Ureter (tissue), 1 donor: ENCODE data around the gene GPR137. TPM values are rescaled to one million over a fixed set of nuclear protein-coding genes. Genes with fewer than 3 reads are reported as not detected.
"Not testable (repeated sequence)": the region's sequence is repeated elsewhere in the genome, so short reads cannot be mapped to it uniquely, and the experiment has no call there.

ENCODE experiments used
- DNase-seq: peaks from one replicate; pipeline ENCODE4 v3.0.0-alpha.2; 2020; ENCODE audit warnings: low spot score
- total RNA-seq: library from RNA; stranded (reverse); gene quantifications from one replicate; pipeline ENCODE4 v1.2.4, GENCODE V29; 2023
- donor health status: DM: yes; HTN: yes; CAD: no.

GPR137 gene
- total RNA-seq, 1 donor from 2014 or later, result 31.0 TPM

DNA sequence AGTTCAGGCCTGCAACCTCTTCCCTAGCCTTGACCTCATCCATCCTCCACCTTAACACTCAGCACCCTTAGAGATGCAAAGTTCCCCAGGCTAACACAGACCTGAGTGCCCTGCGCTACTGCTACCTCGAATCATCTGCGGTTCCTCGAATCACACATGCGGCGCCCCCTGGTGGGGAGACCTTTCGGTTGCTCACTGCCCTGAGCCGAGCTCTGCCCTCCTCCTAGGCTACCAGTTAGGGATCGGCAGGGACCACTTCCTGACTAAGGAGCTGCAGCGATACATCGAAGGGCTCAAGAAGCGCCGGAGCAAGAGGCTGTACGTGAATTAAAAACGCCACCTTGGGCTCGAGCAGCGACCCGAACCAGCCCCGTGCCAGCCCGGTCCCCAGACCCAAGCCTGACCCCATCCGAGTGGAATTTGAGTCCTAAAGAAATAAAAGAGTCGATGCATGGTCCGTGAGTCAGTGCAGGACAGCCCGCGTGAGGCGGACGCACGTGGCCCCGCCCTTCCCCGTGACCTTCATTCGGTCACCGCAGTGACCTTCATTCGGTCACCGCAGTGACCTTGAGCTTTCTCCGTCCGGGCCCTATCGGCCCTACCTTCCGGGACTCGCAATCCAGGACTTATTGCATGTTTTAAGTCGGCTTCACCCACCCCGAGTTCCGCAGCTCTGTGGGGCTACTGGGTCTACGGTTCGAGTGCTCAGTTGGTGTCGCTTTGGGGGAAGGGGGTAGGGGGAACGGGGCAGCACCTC lies 18.8 kb downstream of the GPR137 start:
- DNase-seq, result peak; percentile 95

DNA sequence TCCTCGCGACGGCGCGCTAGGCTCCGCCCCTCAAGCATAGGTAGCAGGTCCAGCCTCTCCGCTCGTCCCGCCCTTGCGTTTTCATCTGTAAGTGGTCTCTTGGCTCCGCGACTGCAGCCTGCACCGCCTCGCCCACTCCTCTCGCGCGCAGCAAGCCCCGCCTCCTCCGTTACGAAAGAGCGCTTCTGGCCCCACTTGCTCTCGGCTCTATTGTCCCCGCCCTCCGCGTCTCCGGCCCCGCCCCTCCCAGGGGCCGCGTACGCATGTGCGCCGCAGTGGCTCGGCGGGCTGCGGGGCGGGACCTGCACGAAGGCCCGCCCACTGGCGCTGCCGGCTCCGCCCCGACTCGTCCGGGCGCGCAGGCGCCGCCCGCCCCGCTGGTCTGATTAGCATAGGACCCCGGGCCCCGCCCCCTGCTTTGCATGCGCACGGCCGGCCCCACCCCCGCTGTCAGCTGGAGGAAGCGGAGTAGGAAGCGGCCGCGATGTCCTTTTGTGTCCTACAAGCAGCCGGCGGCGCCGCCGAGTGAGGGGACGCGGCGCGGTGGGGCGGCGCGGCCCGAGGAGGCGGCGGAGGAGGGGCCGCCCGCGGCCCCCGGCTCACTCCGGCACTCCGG lies 19.5 kb downstream of the GPR137 start, which contains the start of gene ESRRA:
ESRRA (plus strand) TSS at position 450 of the 616 bp plus-strand sequence. CDS start 1,656 bp downstream, outside the sequence.
- peak; percentile 100 for DNase-seq

DNA sequence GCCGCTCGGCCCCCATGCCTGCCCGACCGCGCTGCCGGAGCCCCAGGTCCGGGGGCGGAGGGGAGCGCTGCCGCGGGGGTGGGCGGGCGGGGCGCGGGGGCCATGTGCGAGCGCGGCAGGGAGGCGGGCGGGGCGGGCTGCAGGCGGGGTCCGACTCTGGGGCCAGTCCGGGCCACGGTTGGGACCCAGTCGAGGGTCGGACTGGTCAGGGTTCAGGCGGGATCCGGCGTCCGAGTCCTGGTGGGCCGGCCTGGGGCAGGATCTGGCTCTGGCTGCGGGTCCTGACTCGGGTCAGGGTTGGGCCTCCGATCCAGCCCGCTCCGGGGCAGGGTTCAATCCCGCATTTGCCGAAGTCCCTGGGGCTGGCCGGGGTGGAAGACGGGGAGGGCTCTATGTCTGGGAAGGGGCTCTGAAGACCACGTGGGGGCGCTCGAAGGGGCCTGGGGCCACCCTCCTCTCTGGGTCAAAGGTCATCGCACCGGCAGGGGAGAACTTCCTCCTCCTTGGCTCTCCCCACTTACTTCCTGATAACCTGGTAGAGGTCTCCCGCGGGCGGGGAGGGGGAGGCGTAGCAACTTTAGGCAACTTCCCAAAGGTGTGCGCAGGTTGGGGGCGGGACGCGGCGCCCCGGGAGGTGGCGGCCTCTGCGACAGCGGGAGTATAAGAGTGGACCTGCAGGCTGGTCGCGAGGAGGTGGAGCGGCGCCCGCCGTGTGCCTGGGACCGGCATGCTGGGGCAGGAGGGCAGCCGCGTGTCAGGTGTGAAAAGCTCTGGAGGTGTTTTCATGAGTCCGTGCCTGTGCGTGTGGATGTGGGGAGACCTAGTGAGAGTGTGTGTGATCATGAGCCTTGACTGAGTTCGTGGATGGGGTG lies 20.3 kb downstream of the GPR137 start:
- peak; percentile 87 for DNase-seq

DNA sequence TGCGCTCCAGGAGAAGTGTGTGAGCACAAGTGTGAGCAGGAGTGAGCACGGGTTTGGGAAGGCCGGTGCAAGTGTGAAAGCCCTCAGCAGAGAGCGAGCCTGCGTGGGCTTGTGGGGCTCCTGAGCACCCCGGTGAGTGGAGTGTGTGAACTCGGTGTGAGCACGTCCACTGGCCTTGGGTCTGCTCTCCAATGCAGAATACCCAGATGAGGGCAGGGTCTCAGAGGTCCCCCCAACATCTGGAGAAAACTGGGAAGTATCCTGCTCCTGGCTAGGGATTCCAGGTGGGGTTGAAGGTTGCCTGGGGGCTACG lies 20.9 kb downstream of the GPR137 start:
- DNase-seq, result no peak

DNA sequence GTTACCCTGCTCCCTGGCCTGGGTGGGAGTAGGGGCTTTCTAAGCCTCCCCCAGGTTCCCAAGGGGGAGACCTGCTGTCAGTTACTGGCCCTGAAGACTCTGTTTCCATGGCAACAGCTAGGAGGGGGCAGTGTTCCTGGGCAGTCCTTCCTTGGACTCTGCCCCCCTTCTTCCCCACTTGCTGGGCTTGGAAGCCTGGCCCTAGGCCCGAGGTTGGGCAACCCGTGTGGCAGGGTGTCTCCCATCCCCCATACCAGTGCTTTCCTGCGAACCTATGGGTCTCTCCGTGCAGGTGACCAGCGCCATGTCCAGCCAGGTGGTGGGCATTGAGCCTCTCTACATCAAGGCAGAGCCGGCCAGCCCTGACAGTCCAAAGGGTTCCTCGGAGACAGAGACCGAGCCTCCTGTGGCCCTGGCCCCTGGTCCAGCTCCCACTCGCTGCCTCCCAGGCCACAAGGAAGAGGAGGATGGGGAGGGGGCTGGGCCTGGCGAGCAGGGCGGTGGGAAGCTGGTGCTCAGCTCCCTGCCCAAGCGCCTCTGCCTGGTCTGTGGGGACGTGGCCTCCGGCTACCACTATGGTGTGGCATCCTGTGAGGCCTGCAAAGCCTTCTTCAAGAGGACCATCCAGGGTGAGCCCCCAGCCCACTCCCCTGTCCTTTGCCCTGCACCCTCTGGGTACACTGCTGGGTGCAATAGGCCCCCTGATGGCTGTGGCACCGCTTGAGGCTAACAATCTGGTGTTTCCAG lies 21.4 kb downstream of the GPR137 start:
- no peak for DNase-seq

DNA sequence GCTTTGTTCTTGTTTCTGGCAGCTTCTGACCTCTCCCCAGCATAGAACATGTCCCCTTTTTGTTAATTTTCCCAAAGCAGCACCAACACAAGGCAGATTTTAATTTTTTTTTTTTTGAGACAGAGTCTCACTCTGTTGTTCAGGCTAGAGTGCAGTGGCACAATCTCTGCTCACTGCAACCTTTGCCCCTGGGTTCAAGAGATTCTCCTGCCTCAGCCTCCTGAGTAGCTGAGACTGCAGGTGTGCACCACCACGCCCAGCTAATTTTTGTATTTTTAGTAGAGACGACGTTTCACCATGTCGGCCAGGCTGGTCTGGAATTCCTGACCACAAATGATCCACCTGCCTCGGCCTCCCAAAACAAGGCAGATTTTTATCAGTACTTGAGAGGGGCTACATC lies 22.1 kb downstream of the GPR137 start:
- DNase-seq, result not testable (repeated sequence)

DNA sequence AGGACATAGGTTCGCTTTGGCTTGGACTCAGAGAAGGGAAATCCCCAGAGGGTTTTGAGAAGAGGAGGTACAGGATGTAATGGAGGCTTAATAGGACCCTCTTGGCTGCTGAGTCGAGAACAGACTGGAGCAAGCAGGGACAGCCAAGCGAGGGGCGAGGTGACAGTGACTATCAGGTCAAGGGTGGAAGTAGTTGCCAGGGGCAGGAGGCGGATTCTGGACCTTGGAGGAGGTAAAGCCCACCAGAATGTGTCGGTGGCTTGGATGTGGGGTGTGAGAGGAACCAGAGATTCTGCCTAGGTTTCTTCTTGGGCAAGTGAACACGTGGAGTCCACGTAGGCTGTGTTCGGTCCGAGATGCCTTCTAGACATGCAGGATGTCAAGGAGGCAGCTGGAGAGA lies 27.3 kb downstream of the GPR137 start:
- no peak for DNase-seq

DNA sequence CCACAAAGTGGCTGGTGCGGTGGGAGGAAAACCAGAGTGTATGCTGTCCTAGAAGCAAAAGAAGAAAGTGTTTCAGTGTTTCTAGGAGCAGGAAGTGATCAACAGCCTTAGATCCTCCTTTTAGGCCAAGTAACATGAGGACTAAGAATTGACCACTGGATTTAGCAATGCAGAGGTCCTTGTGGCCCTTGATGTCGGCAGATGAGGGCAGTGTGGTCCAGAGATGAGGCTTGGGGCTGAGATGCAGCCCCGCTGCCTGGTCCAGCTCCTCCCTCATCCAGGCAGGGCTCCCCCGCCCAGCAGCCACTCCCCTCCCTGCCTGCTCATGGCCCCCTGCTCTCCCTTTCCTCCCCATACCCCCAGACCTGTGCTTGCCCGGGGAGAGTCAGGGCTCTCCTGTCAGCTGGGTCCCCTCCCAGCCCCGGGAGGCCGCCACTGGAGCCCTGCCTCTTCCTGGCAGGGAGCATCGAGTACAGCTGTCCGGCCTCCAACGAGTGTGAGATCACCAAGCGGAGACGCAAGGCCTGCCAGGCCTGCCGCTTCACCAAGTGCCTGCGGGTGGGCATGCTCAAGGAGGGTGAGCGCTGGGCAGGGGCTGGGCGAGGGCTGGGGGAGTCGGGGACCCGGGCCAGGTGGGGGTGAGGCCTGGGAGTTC lies 28.0 kb downstream of the GPR137 start:
- no peak for DNase-seq

DNA sequence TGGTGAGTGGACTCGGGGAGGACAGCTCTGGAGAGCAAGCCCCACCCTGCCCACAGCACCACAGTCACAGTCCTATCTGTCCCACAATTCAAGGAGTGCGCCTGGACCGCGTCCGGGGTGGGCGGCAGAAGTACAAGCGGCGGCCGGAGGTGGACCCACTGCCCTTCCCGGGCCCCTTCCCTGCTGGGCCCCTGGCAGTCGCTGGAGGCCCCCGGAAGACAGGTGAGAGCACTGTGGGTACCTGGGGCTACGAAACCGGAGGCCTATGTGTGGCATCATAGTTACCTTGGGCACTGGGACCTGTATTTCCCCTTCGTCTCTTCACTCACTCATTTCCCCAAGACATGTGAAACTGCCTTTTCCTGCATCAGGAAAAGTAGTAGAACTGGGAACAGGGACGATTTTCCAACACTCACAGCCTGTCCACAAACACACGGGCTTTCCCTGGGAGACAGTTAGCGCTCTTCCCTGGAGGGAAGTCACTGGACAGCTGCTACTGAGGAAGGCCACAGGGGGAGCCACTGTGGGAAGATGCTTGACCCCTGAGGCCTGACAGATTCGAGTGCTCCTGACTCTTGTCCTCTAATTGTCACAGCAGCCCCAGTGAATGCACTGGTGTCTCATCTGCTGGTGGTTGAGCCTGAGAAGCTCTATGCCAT lies 28.6 kb downstream of the GPR137 start:
- no peak for DNase-seq

DNA sequence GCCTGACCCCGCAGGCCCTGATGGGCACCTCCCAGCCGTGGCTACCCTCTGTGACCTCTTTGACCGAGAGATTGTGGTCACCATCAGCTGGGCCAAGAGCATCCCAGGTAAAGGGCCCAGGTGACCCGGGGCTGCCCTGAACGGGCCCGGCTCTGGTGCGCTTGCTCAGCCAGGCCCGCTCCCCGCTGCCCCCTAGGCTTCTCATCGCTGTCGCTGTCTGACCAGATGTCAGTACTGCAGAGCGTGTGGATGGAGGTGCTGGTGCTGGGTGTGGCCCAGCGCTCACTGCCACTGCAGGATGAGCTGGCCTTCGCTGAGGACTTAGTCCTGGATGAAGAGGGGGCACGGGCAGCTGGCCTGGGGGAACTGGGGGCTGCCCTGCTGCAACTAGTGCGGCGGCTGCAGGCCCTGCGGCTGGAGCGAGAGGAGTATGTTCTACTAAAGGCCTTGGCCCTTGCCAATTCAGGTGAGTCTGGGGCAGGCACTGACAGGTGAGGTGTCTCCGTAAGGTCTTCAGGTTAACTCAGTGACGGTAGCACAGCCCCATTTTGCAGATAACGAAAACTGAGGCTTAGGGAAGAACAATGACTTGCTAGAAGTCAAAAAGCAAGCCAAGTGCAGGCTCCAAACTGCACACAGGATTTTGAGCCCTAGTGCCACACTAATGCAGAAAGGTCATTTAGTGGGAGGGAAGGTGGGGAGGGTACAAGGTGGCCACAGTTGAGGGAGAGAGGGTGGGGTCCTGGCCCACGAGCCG lies 29.3 kb downstream of the GPR137 start:
- DNase-seq, result no peak

DNA sequence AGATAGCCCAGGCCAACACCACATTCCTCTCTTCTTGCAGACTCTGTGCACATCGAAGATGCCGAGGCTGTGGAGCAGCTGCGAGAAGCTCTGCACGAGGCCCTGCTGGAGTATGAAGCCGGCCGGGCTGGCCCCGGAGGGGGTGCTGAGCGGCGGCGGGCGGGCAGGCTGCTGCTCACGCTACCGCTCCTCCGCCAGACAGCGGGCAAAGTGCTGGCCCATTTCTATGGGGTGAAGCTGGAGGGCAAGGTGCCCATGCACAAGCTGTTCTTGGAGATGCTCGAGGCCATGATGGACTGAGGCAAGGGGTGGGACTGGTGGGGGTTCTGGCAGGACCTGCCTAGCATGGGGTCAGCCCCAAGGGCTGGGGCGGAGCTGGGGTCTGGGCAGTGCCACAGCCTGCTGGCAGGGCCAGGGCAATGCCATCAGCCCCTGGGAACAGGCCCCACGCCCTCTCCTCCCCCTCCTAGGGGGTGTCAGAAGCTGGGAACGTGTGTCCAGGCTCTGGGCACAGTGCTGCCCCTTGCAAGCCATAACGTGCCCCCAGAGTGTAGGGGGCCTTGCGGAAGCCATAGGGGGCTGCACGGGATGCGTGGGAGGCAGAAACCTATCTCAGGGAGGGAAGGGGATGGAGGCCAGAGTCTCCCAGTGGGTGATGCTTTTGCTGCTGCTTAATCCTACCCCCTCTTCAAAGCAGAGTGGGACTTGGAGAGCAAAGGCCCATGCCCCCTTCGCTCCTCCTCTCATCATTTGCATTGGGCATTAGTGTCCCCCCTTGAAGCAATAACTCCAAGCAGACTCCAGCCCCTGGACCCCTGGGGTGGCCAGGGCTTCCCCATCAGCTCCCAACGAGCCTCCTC lies 30.2 kb downstream of the GPR137 start:
- DNase-seq, result not testable (repeated sequence)

DNA sequence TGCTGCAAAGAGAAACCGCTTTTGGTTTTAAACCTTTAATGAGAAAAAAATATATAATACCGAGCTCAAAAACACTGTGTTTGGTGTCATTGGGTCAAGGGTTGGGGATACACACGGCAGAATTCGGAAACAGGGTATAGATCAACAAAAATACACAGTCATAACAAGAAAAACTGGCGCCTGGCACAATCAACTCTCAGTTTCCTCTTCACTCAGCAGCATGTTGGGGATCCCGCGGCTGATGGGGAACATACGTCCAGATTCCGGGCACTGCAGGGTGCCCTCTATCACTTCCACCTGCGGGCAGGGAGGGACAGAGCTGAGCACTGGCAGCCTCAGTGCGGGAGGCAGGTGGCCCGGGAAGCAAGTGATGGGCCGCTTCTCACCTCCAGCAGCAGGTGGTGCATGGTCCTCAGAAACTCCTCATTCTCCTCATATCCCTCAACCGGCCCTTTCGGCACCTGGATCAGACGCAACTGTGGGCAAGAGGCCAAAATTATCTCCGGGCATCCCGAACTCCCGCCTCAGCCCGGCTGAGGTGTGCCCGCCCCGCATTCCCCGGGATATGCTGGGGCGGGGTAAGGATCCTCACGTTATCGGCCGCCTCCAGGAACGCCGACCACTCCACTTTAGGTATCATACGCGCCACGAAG lies 31.1 kb downstream of the GPR137 start:
- DNase-seq, result no peak

DNA sequence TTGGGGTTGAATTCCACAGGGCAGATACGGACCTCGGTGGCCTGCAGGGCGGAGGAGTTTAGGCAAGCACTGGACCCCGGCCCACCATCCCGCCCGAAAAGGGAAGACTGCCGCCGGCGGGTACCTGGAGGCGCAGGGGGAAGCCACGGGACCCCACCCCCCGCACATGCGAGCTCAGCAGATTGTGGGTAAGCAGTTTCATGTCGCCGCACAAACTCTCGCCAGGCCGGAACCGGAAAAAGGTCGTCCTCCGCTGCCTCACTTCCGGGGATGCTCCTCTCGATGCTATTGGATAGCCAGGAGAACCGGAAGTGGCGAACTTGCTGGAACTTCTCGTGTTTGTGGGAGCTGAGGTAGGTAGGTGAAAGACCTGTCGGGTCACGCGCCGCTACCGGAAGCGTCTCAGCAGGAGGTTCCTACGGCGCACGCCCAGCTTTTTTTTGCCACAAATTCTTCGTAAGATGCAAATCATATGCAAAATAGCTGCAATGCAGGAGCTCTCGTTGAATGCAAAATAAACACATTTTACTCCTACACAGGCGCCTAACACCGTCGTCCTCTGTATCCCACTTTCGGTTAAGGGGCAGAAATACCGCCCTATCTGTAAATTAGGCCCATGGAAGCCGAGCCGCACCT lies 31.8 kb downstream of the GPR137 start, which contains the start of gene TRMT112:
TRMT112 (minus strand) TSS at position 235 of the 636 bp plus-strand sequence; CDS start at position 202, 33 bp downstream.
- peak; percentile 98 for DNase-seq

DNA sequence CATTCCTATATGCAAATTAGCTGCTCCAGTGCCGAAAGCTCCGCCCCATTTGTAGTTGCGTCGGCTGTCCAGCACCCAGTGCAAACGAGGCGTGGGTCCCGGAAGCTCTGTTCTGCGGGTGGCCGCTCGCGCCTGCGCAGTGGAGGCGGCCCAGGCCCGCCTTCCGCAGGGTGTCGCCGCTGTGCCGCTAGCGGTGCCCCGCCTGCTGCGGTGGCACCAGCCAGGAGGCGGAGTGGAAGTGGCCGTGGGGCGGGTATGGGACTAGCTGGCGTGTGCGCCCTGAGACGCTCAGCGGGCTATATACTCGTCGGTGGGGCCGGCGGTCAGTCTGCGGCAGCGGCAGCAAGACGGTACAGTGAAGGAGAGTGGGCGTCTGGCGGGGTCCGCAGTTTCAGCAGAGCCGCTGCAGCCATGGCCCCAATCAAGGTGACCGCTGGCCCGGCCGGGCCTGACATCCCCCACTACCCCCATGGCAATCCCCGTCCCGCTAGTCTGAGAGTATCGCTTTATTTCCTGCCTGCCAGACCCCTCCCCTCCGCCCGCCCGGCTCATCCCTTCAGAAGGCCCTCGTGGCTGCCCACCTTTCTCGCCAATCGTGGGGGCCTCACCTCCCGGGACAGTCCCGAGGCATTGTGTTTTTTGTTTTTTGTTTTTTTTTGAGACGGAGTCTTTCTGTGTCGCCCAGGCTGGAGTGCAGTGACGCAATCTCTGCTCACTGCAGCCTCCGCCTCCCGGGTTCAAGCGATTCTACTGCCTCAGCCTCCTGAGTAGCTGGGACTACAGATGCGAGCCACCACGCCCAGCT lies 32.5 kb downstream of the GPR137 start, which contains the start of gene PRDX5:
PRDX5 (plus strand) TSS at position 161 of the 805 bp plus-strand sequence; CDS start at position 256, 95 bp downstream.
- DNase-seq, result peak; percentile 97

DNA sequence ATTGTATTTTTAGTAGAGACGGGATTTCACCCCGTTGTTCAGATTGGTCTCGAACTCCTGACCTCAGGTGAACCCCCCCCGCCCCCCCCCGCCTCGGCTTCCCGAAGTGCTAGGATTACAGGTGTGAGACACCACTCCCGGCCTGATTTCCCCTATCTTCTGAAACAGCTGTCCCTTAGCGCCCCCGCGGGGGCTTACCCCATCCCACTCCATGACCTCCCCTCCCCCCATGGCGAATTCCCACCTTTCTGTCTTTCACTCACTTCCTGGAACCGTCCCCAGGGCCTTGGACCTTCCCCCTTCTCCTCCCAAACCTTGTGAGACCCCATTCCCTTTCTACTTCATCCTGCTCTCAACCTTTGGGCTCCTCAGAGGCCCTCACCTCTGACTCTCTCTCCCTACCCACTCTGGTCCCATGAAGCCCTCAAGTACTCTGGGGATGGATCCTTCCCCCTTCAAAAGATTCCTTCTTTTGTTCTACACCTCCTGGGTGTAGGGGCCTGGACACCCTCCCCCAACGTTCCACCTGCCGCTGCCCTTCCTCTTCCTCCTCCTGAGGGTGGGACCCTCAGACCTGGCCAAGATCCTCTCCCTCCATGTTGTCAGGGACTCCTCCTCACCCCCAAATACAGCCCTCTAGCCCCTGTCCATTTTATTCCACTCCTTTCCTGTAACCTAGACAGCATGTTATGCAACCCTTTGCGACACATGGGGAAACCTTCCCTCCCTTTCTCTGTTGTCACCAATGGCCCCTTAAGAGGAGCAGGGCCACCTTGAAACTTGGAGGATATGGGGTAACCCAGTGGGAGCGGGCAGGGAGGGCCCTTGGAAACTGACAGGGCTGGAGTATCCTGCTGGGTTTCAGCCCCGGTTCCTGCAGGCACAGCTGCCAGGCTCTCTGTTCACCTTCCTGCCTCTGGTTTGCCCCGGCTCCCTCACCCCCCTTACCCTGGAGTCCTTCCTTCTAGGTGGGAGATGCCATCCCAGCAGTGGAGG lies 33.4 kb downstream of the GPR137 start:
- no peak for DNase-seq

DNA sequence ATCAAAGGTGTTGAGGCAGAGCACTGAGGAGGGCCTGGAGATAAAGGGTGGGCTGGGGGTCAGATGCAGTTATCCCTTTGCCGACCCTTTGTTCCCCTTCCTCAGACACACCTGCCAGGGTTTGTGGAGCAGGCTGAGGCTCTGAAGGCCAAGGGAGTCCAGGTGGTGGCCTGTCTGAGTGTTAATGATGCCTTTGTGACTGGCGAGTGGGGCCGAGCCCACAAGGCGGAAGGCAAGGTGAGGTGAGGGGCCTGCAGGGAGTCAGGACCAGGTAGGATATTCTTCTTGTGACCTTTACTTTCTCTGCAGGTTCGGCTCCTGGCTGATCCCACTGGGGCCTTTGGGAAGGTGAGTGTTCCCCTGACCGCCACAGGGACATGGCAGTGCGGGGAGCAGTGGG lies 34.9 kb downstream of the GPR137 start:
- no peak for DNase-seq
